Ascending aorta (tissue), 2 donors: ENCODE measurements around the gene TULP3. TPM values are rescaled to one million over a fixed set of nuclear protein-coding genes. Genes with fewer than 3 reads are reported as not detected.

ENCODE experiments used
- DNase-seq, 2 donors: peaks; one replicate each; pipeline ENCODE4 v3.0.0-alpha.2; 2019; ENCODE audit warnings: low spot score in 2 of 2
- H3K27ac ChIP-seq, 2 donors: fragments of 200-600 bp; sonication (generic); one replicate each; pipeline ENCODE4 v1.5.1; 2016 to 2017; ENCODE audit warnings: mild to moderate bottlenecking in 1 of 2
- H3K27me3 ChIP-seq: fragments of 200-600 bp; sonication (generic); one replicate; pipeline ENCODE4 v1.5.1; 2017
- H3K36me3 ChIP-seq, 2 donors: fragments of 200-600 bp; sonication (generic); one replicate each; pipeline ENCODE4 v1.5.1; 2016
- H3K4me1 ChIP-seq, 2 donors: fragments of 200-600 bp; sonication (generic); one replicate each; pipeline ENCODE4 v1.5.1; 2016 to 2017; ENCODE audit warnings: mild to moderate bottlenecking in 1 of 2
- H3K4me3 ChIP-seq, 2 donors: fragments of 200-600 bp; sonication (generic); one replicate each; pipeline ENCODE4 v1.5.1; 2016 to 2017; ENCODE audit warnings: mild to moderate bottlenecking in 1 of 2
- H3K9me3 ChIP-seq, 2 donors: fragments of 200-600 bp; sonication (generic); one replicate each; pipeline ENCODE4 v1.5.1; 2016
- CTCF ChIP-seq, 3 experiments: fragments of 200-600 bp in 2 of 3; fragments of 450-650 bp in 1 of 3; sonication (generic) in 2 of 3; IDR thresholded peaks; one replicate each; pipeline ENCODE4 v1.5.1; 2016 to 2019; ENCODE audit warnings: antibody characterized with exemption in 3 of 3, mild to moderate bottlenecking in 1 of 3, moderate library complexity in 1 of 3
- intact Hi-C: fragments of 100-400 bp; cut with DNase I; formaldehyde crosslinking; loops from one replicate; pipeline ENCODE4 v1.15.1; 2023
- total RNA-seq: library from RNA; depleted of rRNA; stranded (reverse); fragments of >200 nt; gene quantifications from one replicate; pipeline ENCODE4 v1.1.0, GENCODE V29; 2016

The TULP3 gene
- total RNA-seq, 1 donor from 2014 or later: 24.8 TPM

GRCh38 chr12:2959192-2959504 lies 68.5 kb downstream of the TULP3 start, which contains the start of gene TEAD4:
TSS of gene TEAD4 (plus strand) at chr12:2959397.
- intact Hi-C loops: loop anchor here (1.0 to 5.0 kb wide), 2 partner anchors 69 to 82 kb away; partner anchors contain the start of genes FOXM1, RHNO1 and TULP3
- no peaks in the 10 kb centered on the region for H3K27me3 ChIP-seq
- peaks cover 5 to 16% of the 10 kb centered on the region in 2 donors for H3K4me1 ChIP-seq
- no peak for TF ChIP-seq CTCF (IDR thresholded peaks at IDR 0.05)
- no peaks in the 10 kb centered on the region for H3K9me3 ChIP-seq
- DNase-seq: peak in 1 of 2 donors; percentile 76
- no peaks in the 10 kb centered on the region for H3K36me3 ChIP-seq
- peak within 1 kb of the TSS; percentile 93 to 95 for H3K27ac ChIP-seq
- peak within 1 kb of the TSS; percentile 71 to 75 for H3K4me3 ChIP-seq

GRCh38 chr12:2959505-2960389 lies 69.1 kb downstream of the TULP3 start:
- peak in 1 of 2 donors; percentile 83 for DNase-seq

GRCh38 chr12:2960390-2960956 lies 69.8 kb downstream of the TULP3 start:
- Histone ChIP-seq H3K36me3 (no peaks in the 10 kb centered on the region), H3K27me3 (no peaks in the 10 kb centered on the region), H3K4me3 (peak overlapping the region; percentile 71 to 75), H3K27ac (peak overlapping the region; percentile 93 to 95), H3K9me3 (no peaks in the 10 kb centered on the region), H3K4me1 (peaks cover 5 to 16% of the 10 kb centered on the region in 2 donors)
- intact Hi-C loops: loop anchor here (5.0 kb wide), 1 partner anchor 82 kb away; no protein-coding TSS in a partner anchor
- no peak for TF ChIP-seq CTCF (IDR thresholded peaks at IDR 0.05)
- DNase-seq: no peak

More at GRCh38 chr12:2959505-2960389, 69.1 kb downstream of the TULP3 start:
- Histone ChIP-seq H3K4me3 (peak overlapping the region; percentile 71 to 75), H3K27ac (peak overlapping the region; percentile 93 to 95), H3K36me3 (no peaks in the 10 kb centered on the region), H3K9me3 (no peaks in the 10 kb centered on the region), H3K4me1 (peaks cover 5 to 16% of the 10 kb centered on the region in 2 donors), H3K27me3 (no peaks in the 10 kb centered on the region)
- intact Hi-C loops: loop anchor here (1.0 to 5.0 kb wide), 3 partner anchors 69 to 83 kb away; partner anchors contain the start of genes FOXM1, RHNO1 and TULP3
- no peak for TF ChIP-seq CTCF (IDR thresholded peaks at IDR 0.05)

GRCh38 chr12:2960996-2961616 lies 70.4 kb downstream of the TULP3 start:
- intact Hi-C loops: loop anchor here (5.0 kb wide), 1 partner anchor 81 kb away; no protein-coding TSS in a partner anchor
- TF ChIP-seq CTCF (IDR thresholded peaks at IDR 0.05): no peak
- Histone ChIP-seq H3K4me3 (peak overlapping the region; percentile 71 to 75), H3K36me3 (no peaks in the 10 kb centered on the region), H3K27me3 (no peaks in the 10 kb centered on the region), H3K9me3 (no peaks in the 10 kb centered on the region), H3K4me1 (peaks cover 5 to 16% of the 10 kb centered on the region in 2 donors), H3K27ac (peak overlapping the region; percentile 93 to 95)
- DNase-seq: no peak

- no peak for DNase-seq
- Histone ChIP-seq H3K27me3 (no peaks in the 10 kb centered on the region), H3K27ac (peak overlapping the region in 1 of 2 donors; percentile 95), H3K9me3 (no peaks in the 10 kb centered on the region), H3K36me3 (no peaks in the 10 kb centered on the region), H3K4me3 (no peak overlapping the region), H3K4me1 (peaks cover 5 to 16% of the 10 kb centered on the region in 2 donors)
- no peak for TF ChIP-seq CTCF (IDR thresholded peaks at IDR 0.05)
- intact Hi-C loops: loop anchor here (5.0 kb wide), 1 partner anchor 81 kb away; no protein-coding TSS in a partner anchor
Measured at GRCh38 chr12:2961705-2962104, 71.0 kb downstream of the TULP3 start.
